Ectodermal cell (in vitro differentiated cells): ENCODE measurements around the gene CHCHD3.
"Not testable (repeated sequence)": the region's sequence is repeated elsewhere in the genome, so short reads cannot be mapped to it uniquely, and the experiment has no call there.

Experiments used
- H3K27ac ChIP-seq: 2 replicates; pipeline ENCODE4 v1.7.0; 2013; ENCODE audit warnings: mild to moderate bottlenecking, low read depth, low read length; ENCODE audit not compliant: insufficient read depth, poor library complexity, severe bottlenecking
- H3K27me3 ChIP-seq: 2 replicates; pipeline ENCODE4 v1.7.0; 2013; ENCODE audit warnings: mild to moderate bottlenecking, low read length; ENCODE audit not compliant: insufficient read depth, control insufficient read depth, poor library complexity, severe bottlenecking
- H3K36me3 ChIP-seq: one replicate; pipeline ENCODE4 v1.7.0; 2013; ENCODE audit warnings: low read length; ENCODE audit not compliant: control insufficient read depth, insufficient read depth
- H3K4me1 ChIP-seq: one replicate; pipeline ENCODE4 v1.7.0; 2013; ENCODE audit warnings: low read length; ENCODE audit not compliant: control insufficient read depth, insufficient read depth
- H3K4me3 ChIP-seq: 2 replicates; pipeline ENCODE4 v1.7.0; 2013; ENCODE audit warnings: low read depth, low read length, control low read depth; ENCODE audit not compliant: insufficient read depth
- H3K9me3 ChIP-seq: 2 replicates; pipeline ENCODE4 v1.7.0; 2013; ENCODE audit warnings: mild to moderate bottlenecking, low read length, moderate library complexity; ENCODE audit not compliant: control insufficient read depth
- WGBS, 2 experiments: methylation state at CpG; one replicate each; pipeline ENCODE4 v1.1.7; 2013; ENCODE audit warnings: missing lambda C conversion rate in 2 of 2; 5-methylcytosine and 5-hydroxymethylcytosine counted together

The CHCHD3 gene

DNA sequence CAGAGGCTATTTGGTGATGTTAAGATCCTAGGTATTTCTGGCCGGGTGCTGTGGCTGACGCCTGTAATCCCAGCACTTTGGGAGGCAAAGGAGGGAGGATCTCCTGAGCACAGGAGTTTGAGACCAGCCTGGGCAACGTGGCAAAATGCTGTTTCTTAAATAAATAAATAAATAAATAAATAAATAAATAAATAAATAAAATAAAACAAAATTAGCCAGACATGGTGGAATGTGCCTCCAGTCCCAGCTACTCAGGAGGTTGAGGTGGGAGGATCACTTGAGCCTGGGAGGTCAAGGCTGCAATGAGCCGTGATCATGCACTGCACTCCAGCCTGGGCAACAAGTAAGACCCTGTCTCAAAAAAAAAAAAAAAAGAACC lies 114.4 kb downstream of the CHCHD3 start:
- H3K27me3 ChIP-seq, H3K36me3 ChIP-seq, H3K4me3 ChIP-seq, H3K9me3 ChIP-seq, H3K27ac ChIP-seq, H3K4me1 ChIP-seq: not testable (repeated sequence)
- 92 to 94% methylated on average over 3 of the region's 4 CpGs for WGBS, 2 experiments

DNA sequence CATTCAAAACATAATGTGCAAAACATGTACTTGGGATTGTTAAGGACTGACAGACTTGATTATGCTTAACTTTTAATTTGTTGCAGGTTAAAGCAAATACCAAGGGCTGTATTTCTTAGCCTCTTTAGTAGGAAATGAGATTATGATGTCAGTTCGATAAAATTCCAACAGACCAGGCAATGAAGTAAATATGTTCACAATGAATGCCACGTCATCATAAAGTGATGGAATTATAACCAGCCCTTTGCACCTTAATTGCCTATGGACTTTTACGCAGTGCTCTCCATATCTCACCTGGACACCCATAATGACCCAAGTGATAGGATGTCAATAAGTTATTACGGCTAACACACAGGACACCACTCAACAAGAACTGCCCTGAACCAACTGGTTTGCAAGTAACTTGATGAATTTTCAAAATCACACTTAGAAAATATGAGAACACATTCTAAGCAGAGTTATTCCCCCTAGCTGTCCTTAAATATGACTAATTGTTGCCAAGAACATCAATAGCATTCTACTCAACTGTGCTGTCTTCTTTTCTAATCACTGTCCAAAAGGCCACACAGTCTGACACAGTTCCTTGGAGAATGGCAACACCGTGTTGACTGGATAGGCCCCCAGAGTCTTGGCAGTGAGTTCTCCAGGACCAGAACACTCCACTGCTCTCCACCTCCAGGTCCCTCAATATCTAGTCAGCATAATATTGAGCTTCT lies 115.0 kb downstream of the CHCHD3 start:
- Histone ChIP-seq H3K27ac (no peak overlapping the region), H3K9me3 (no peaks in the 10 kb centered on the region), H3K36me3 (no peaks in the 10 kb centered on the region), H3K27me3 (no peaks in the 10 kb centered on the region), H3K4me1 (no peaks in the 10 kb centered on the region), H3K4me3 (no peak overlapping the region)
- WGBS, 2 experiments: 90 to 96% methylated on average over 5 of the region's 5 CpGs

DNA sequence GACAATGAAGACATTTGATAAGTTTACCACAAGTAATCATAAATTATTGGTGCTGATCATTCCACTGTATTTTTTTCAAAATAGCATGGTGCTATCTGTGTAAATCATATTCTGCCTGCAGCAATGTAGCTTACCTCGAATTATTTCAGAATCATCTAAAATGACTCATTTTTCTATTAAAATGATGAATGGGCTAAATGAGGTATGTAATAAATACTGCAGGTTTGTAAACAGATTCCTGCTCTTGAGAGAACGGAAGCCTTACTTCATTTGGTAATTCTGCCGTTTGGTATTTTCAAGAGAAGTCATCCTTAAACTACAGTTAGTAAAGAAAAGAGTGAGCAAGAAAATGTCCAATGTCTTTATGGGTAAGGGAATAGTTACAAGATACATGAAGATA lies 115.9 kb downstream of the CHCHD3 start:
- Histone ChIP-seq H3K27me3 (no peaks in the 10 kb centered on the region), H3K27ac (no peak overlapping the region), H3K36me3 (no peaks in the 10 kb centered on the region), H3K4me1 (no peaks in the 10 kb centered on the region), H3K4me3 (no peak overlapping the region), H3K9me3 (no peaks in the 10 kb centered on the region)
- WGBS, 2 experiments: 96% methylated on average over 2 to 3 of the region's 3 CpGs

DNA sequence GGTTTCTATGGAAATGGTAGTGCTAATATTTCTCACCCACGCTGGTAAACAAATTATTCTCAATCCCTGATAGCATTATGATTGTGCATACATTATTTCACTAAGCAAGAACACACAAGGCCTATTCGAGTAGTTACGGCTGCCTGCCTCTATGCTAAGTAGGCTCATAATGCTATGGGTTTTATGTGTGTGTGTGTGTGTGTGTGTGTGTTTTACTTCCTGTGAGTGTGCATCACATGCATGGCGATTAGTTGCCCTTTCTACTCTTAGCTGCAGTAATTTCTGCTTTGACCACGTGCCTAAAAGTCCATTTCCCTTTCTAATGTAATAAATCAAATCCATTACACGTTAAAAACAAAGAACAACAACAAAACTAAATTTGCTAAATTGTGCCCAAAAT lies 117.0 kb downstream of the CHCHD3 start:
- Histone ChIP-seq H3K9me3 (no peaks in the 10 kb centered on the region), H3K36me3 (no peaks in the 10 kb centered on the region), H3K4me3 (no peak overlapping the region), H3K4me1 (no peaks in the 10 kb centered on the region), H3K27ac (no peak overlapping the region), H3K27me3 (no peaks in the 10 kb centered on the region)
- WGBS, 2 experiments: 95 to 96% methylated on average over 6 of the region's 6 CpGs

GRCh38 chr7:132959891-132960290 lies 122.0 kb downstream of the CHCHD3 start:
- Histone ChIP-seq H3K9me3 (no peaks in the 10 kb centered on the region), H3K27me3 (no peaks in the 10 kb centered on the region), H3K4me3 (no peak overlapping the region), H3K36me3 (no peaks in the 10 kb centered on the region), H3K4me1 (no peaks in the 10 kb centered on the region), H3K27ac (no peak overlapping the region)
- WGBS, 2 experiments: 88 to 92% methylated on average over 5 to 6 of the region's 6 CpGs

DNA sequence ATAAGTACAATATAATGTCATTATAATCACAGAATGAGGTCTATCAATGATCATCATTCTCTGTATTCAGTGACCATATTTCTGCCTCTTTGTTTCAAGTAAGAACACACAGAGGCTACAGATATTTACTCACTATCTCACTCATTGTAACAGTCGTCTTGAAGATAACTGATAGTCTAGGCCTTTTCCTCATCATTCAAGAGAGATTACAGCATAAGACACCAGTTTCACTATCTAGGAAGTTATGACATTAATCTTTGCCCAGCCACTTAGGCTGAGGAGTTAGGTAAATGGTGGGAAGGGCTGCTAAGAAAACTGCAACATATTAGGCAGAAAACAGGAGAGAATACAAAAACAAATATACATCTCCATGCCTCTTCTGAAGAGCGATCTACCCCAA lies 125.3 kb downstream of the CHCHD3 start:
- H3K27me3 ChIP-seq: no peaks in the 10 kb centered on the region
- no peaks in the 10 kb centered on the region for H3K9me3 ChIP-seq
- H3K27ac ChIP-seq: no peak overlapping the region
- no peak overlapping the region for H3K4me3 ChIP-seq
- 93 to 96% methylated on average over 2 of the region's 2 CpGs for WGBS, 2 experiments
- H3K4me1 ChIP-seq: no peaks in the 10 kb centered on the region
- no peaks in the 10 kb centered on the region for H3K36me3 ChIP-seq

GRCh38 chr7:132953468-132953867 lies 128.4 kb downstream of the CHCHD3 start:
- Histone ChIP-seq H3K4me1 (no peaks in the 10 kb centered on the region), H3K4me3 (no peak overlapping the region), H3K27ac (no peak overlapping the region), H3K9me3 (no peaks in the 10 kb centered on the region), H3K27me3 (no peaks in the 10 kb centered on the region), H3K36me3 (no peaks in the 10 kb centered on the region)
- WGBS, 2 experiments: 96 to 100% methylated on average over 2 of the region's 2 CpGs

GRCh38 chr7:132950725-132951124 lies 131.2 kb downstream of the CHCHD3 start:
- H3K4me1 ChIP-seq: no peaks in the 10 kb centered on the region
- 94 to 95% methylated on average over 1 of the region's 1 CpG for WGBS, 2 experiments
- H3K36me3 ChIP-seq: no peaks in the 10 kb centered on the region

GRCh38 chr7:132947011-132947410 lies 134.9 kb downstream of the CHCHD3 start:
- Histone ChIP-seq H3K36me3 (no peaks in the 10 kb centered on the region), H3K4me3 (no peak overlapping the region), H3K27ac (no peak overlapping the region), H3K27me3 (no peaks in the 10 kb centered on the region), H3K4me1 (peaks cover 7% of the 10 kb centered on the region), H3K9me3 (no peaks in the 10 kb centered on the region)
- WGBS, 2 experiments: no CpG with 5 or more reads among the region's 1 CpG

More at GRCh38 chr7:132950725-132951124, 131.2 kb downstream of the CHCHD3 start:
- Histone ChIP-seq H3K27me3 (no peaks in the 10 kb centered on the region), H3K4me3 (no peak overlapping the region), H3K9me3 (no peaks in the 10 kb centered on the region), H3K27ac (no peak overlapping the region)

DNA sequence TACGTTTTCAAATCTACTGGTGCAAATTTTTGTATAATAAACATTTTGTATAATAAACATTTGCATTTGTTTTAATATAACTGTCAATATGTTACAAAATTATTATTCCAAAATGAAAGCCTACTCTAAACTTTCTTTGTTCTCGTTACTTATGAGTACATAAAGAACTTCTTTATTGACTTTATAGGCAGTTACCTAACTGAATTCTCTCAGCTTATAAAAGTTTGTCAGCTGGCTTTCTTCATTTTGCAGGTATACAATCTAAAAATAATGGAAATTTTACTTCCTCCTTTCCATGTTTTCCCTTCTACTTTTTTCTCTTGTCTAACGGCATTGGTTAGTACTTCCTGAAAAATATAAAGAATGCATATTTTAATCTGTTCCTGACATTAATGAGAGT lies 137.1 kb downstream of the CHCHD3 start:
- 100% methylated on average over 2 of the region's 3 CpGs; no CpG with 5 or more reads in 1 of the 2 experiments for WGBS, 2 experiments
- no peaks in the 10 kb centered on the region for H3K36me3 ChIP-seq
- no peaks in the 10 kb centered on the region for H3K27me3 ChIP-seq
- no peak overlapping the region for H3K27ac ChIP-seq
- H3K4me1 ChIP-seq: peaks cover 9% of the 10 kb centered on the region
- H3K9me3 ChIP-seq: no peaks in the 10 kb centered on the region
- no peak overlapping the region for H3K4me3 ChIP-seq

GRCh38 chr7:132943645-132944044 lies 138.2 kb downstream of the CHCHD3 start:
- no peak overlapping the region for H3K27ac ChIP-seq
- H3K4me3 ChIP-seq: no peak overlapping the region
- peaks cover 9% of the 10 kb centered on the region for H3K4me1 ChIP-seq
- H3K36me3 ChIP-seq: no peaks in the 10 kb centered on the region
- no peaks in the 10 kb centered on the region for H3K27me3 ChIP-seq
- WGBS, 2 experiments: 89 to 100% methylated on average over 1 of the region's 1 CpG
- no peaks in the 10 kb centered on the region for H3K9me3 ChIP-seq
